ENCODE data around the gene CT47C1.

The CT47C1 gene

GRCh38 chrX:119063428-119063827 lies 9.4 kb upstream of the CT47C1 start:
- Mint-ChIP-seq H3K4me3 (no peak overlapping the region), H3K36me3 (no peaks in the 10 kb centered on the region), H3K27ac (no peak overlapping the region), H3K9me3 (no peaks in the 10 kb centered on the region), H3K4me1 (no peaks in the 10 kb centered on the region)
- DNase-seq (ENCODE audit: low spot score in 2 of 2) (no peak), ATAC-seq (no peak)

- Mint-ChIP-seq H3K27ac (no peak overlapping the region), H3K9me3 (no peaks in the 10 kb centered on the region), H3K36me3 (no peaks in the 10 kb centered on the region), H3K4me1 (no peaks in the 10 kb centered on the region), H3K4me3 (no peak overlapping the region)
- DNase-seq (ENCODE audit: low spot score in 2 of 2) (peak in 1 of 2 donors; percentile 50), ATAC-seq (peak; percentile 62)
Observed at GRCh38 chrX:119067023-119067739, 5.6 kb upstream of the CT47C1 start.

GRCh38 chrX:119069128-119069527 lies 3.7 kb upstream of the CT47C1 start:
- no peak for ATAC-seq
- Mint-ChIP-seq H3K9me3 (no peaks in the 10 kb centered on the region), H3K36me3 (no peaks in the 10 kb centered on the region), H3K4me3 (no peak overlapping the region), H3K4me1 (no peaks in the 10 kb centered on the region), H3K27ac (no peak overlapping the region)
- DNase-seq (ENCODE audit: low spot score in 2 of 2) = no peak

GRCh38 chrX:119069762-119070161 lies 3.0 kb upstream of the CT47C1 start:
- H3K4me1 Mint-ChIP-seq = no peaks in the 10 kb centered on the region
- ATAC-seq = no peak

GRCh38 chrX:119071381-119071780 lies 1.4 kb upstream of the CT47C1 start:
- no peaks in the 10 kb centered on the region for H3K4me1 Mint-ChIP-seq
- ATAC-seq (no peak), DNase-seq (ENCODE audit: low spot score in 2 of 2) (no peak)
- no peaks in the 10 kb centered on the region for H3K9me3 Mint-ChIP-seq
- no peak overlapping the region for H3K27ac Mint-ChIP-seq
- H3K4me3 Mint-ChIP-seq = no peak overlapping the region
- no peaks in the 10 kb centered on the region for H3K36me3 Mint-ChIP-seq

More at GRCh38 chrX:119069762-119070161, 3.0 kb upstream of the CT47C1 start:
- Mint-ChIP-seq H3K4me3 (no peak overlapping the region), H3K27ac (no peak overlapping the region), H3K36me3 (no peaks in the 10 kb centered on the region), H3K9me3 (no peaks in the 10 kb centered on the region)
- no peak for DNase-seq (ENCODE audit: low spot score in 2 of 2)

- no peaks in the 10 kb centered on the region for H3K4me1 Mint-ChIP-seq
- H3K4me3 Mint-ChIP-seq = no peak overlapping the region
- no peaks in the 10 kb centered on the region for H3K9me3 Mint-ChIP-seq
- H3K36me3 Mint-ChIP-seq = no peaks in the 10 kb centered on the region
- no peak overlapping the region for H3K27ac Mint-ChIP-seq
- no peak for DNase-seq (ENCODE audit: low spot score in 2 of 2)
- no peak for ATAC-seq
Observed at GRCh38 chrX:119073200-119073905, 560 bp downstream of the CT47C1 start.

DNA sequence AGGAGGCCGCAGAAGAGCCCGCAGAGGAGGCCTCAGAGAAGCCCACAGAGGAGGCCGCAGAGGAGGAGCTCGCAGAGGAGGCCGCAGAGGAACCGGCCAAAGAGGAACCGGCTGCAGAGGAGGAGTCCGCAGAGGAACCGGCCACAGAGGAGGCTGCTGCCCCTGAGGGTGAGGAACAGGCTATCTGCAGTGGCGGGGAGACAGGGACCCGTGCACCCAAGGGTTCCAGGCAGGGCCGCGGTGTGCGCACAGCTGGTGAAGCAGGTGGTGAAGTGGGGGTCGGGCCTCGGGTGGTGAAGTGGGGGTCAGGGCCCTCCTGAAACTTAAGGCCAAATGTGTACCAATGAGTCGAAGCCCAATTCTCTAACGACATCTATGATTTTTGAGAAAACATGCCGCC lies 1.1 kb downstream of the CT47C1 start:
- no peaks in the 10 kb centered on the region for H3K4me1 Mint-ChIP-seq
- DNase-seq (ENCODE audit: low spot score in 2 of 2) (no peak), ATAC-seq (no peak)
- H3K27ac Mint-ChIP-seq = no peak overlapping the region
- H3K9me3 Mint-ChIP-seq = no peaks in the 10 kb centered on the region
- no peak overlapping the region for H3K4me3 Mint-ChIP-seq
- H3K36me3 Mint-ChIP-seq = no peaks in the 10 kb centered on the region

DNA sequence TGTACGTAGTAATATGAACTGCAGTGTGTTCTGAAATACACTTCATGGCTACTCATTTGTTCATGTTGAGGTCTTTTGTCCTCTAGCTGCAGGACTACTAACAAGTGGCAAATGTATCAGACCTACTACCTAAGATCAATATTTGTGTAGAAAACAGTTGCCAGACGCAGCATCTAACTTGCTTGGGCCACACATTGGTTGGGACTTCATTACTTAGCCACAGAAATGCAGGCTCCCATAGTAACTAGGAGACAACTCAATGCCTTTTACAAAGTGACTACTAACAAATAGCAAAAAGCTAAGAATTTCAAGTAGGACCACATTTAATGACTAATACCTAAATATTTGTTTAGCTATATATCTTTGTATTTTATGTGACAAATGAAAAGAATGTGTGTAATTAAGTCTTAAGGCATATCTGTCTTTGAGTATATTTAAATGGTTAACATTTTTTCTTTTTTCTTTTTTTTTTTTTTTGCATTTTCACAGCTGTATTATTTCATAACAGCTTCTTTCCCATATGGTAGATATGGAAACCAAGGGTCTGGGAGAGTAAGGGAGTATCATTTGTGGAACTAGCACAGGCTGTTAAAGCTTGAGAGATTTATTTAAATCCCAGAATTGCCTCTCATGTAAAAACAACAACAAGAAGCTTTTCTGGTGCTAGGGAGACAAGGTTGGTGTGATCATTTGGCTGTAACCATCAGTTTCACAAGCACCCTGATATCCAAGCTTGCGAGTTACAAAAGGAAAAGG lies 2.7 kb downstream of the CT47C1 start:
- H3K9me3 Mint-ChIP-seq = no peaks in the 10 kb centered on the region
- no peaks in the 10 kb centered on the region for H3K36me3 Mint-ChIP-seq
- H3K27ac Mint-ChIP-seq = no peak overlapping the region
- no peaks in the 10 kb centered on the region for H3K4me1 Mint-ChIP-seq
- ATAC-seq (no peak), DNase-seq (ENCODE audit: low spot score in 2 of 2) (no peak)
- H3K4me3 Mint-ChIP-seq = no peak overlapping the region

GRCh38 chrX:119082278-119082677 lies 9.5 kb downstream of the CT47C1 start:
- Mint-ChIP-seq H3K4me1 (no peaks in the 10 kb centered on the region), H3K36me3 (no peaks in the 10 kb centered on the region), H3K9me3 (no peaks in the 10 kb centered on the region), H3K4me3 (no peak overlapping the region), H3K27ac (no peak overlapping the region)
- ATAC-seq (no peak), DNase-seq (ENCODE audit: low spot score in 2 of 2) (no peak)

- DNase-seq (ENCODE audit: low spot score in 2 of 2) (no peak), ATAC-seq (no peak)
- Mint-ChIP-seq H3K27ac (no peak overlapping the region), H3K9me3 (no peaks in the 10 kb centered on the region), H3K36me3 (no peaks in the 10 kb centered on the region), H3K4me3 (no peak overlapping the region), H3K4me1 (no peaks in the 10 kb centered on the region)
Observed at GRCh38 chrX:119084766-119085165, 12.0 kb downstream of the CT47C1 start.

- no peak for DNase-seq (ENCODE audit: low spot score in 2 of 2)
- Mint-ChIP-seq H3K36me3 (no peaks in the 10 kb centered on the region), H3K9me3 (no peaks in the 10 kb centered on the region), H3K4me3 (no peak overlapping the region), H3K4me1 (no peaks in the 10 kb centered on the region), H3K27ac (no peak overlapping the region)
- no peak for ATAC-seq
Observed at GRCh38 chrX:119087121-119087520, 14.3 kb downstream of the CT47C1 start.

DNA sequence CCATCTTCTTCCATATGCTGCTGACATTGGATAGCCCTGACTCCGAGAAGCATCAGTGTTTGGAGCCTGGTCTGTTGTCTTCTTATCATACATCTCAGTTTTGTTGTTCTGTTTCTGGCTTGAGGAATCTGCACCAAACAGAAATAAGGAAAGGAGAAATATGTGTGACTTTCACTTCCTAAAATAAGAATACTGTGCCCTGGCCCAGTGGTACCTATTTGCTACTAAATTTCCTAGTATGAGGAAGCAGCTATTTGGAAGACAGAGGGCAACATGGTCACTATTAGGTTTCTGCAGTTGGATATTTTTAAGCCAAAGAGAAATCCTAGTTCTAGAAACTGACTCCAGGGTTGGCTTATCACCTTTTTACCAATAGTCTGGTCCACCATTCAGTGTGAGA lies 16.8 kb downstream of the CT47C1 start:
- ATAC-seq = no peak
- no peaks in the 10 kb centered on the region for H3K36me3 Mint-ChIP-seq
- H3K9me3 Mint-ChIP-seq = no peaks in the 10 kb centered on the region
- H3K27ac Mint-ChIP-seq = no peak overlapping the region
- no peak overlapping the region for H3K4me3 Mint-ChIP-seq
- H3K4me1 Mint-ChIP-seq = no peaks in the 10 kb centered on the region
- DNase-seq (ENCODE audit: low spot score in 2 of 2) = no peak

DNA sequence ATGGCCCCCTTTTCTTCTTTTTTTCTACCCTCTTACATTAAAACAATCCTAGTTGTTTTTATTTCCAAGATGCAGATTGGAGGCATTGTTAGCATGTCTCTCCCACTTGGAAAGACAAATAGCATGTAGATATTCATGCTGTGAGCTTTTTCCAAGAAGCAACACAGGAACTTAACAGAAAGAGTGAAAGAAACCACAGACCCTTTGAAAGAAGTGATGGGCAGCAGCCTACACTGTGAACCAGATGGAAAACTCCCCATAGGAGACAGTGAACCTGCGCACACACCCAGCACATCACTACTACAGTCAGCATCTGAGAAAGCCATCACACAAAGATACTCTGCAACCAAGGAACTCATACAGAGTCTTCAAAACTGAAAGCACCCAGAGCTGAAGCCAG lies 17.8 kb downstream of the CT47C1 start:
- Mint-ChIP-seq H3K27ac (no peak overlapping the region), H3K9me3 (no peaks in the 10 kb centered on the region), H3K36me3 (no peaks in the 10 kb centered on the region), H3K4me3 (no peak overlapping the region), H3K4me1 (no peaks in the 10 kb centered on the region)
- ATAC-seq (no peak), DNase-seq (ENCODE audit: low spot score in 2 of 2) (no peak)

DNA sequence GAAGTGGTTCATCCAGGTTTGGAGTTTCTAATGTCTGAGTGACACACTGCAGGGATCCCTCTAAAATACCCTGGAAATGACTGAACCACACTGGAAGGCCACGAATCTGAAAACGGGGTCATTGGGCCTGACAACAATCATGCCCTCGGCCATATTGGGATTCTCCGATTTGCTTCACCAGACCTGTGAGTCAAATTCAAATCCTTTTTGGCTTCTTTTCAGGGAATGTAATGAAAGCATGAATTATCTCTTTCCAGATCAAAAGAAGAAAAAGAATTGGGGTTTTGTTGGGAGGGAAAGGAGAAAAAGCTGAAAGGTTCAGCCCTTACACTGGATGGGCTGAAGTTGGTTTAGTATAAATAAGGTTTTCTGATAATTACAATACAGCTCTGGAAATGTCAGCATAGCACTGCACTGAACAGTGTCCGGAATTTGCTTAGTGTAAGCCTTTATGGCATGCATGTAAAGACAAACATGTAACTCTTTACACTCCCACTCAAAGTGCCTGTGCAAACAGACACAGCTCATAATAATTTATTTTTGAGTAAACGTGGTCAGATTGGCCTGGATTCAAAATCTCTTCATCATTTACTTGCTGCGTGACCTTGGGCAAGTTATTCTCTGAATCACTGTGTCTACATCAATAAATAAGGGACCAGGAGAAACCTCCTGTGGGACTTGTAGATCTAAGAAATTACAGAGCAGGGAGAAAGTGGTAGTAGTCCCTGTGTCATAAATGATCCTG lies 21.4 kb downstream of the CT47C1 start:
- Mint-ChIP-seq H3K27ac (no peak overlapping the region), H3K9me3 (no peaks in the 10 kb centered on the region), H3K4me1 (no peaks in the 10 kb centered on the region), H3K4me3 (no peak overlapping the region), H3K36me3 (no peaks in the 10 kb centered on the region)
- DNase-seq (ENCODE audit: low spot score in 2 of 2) = no peak
- ATAC-seq = no peak

DNA sequence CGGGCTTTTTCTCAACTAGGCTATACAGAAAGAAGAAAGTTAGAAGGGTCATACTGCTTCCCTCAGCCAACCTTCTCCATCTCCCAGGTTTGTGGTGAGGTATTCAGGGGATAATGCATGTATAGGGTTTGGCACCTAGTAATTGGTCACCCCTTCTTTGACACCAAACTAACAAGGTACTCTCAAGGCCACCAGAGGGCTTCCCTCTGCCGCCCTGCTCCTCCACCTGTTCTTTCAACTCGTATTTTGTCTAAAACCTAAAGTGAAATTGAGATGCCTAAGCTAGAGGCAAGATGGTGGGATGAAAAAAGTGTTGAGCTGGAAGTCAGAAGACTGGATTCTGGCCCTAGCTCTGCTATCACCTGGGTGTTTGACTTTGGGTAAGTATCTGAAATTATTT lies 22.0 kb downstream of the CT47C1 start:
- H3K36me3 Mint-ChIP-seq = no peaks in the 10 kb centered on the region
- DNase-seq (ENCODE audit: low spot score in 2 of 2) (no peak), ATAC-seq (no peak)
- H3K4me3 Mint-ChIP-seq = no peak overlapping the region
- H3K27ac Mint-ChIP-seq = no peak overlapping the region
- H3K9me3 Mint-ChIP-seq = no peaks in the 10 kb centered on the region
- H3K4me1 Mint-ChIP-seq = no peaks in the 10 kb centered on the region

Measured in stimulated activated effector memory CD8-positive, alpha-beta T cell treated with anti-CD3 and anti-CD28 coated beads, Interleukin-12 subunit alpha, Interleukin-12 subunit beta, amount 100 ng/mL, for 72 hours (primary cell).